ENCODE results near the gene STARD9. TPM values are rescaled to one million over a fixed set of nuclear protein-coding genes. Genes with fewer than 3 reads are reported as not detected.
A peak's percentile ranks its signal among the peaks of the same experiment; 100 is the strongest.

Gene STARD9
- total and polyA plus RNA-seq, 2 of the 13 experiments (the other 11 are each of a cell fraction or from before 2014, with no cell fraction given): 5.3 to 7.5 TPM

DNA sequence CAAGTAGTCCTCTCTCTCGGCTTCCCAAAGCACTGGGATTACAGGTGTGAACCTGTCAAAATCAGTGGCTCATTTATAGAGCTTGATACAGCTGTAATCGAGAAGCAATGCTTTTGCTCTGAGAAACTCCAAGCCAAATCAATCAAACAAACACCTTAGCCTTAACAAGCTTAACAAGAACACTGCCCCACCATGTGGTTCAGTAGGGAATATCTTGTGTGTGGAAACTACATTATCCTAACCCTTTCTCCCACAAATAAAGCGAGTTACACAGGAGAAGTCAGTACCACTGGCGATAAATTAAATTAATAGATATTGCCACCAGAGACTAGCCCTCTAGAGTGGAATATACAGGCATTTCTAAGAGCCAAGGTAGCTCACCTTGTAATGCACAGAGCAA lies 147.7 kb downstream of the STARD9 start:
- Histone ChIP-seq H3K4me3 (replicated peaks in 1 of 3; ENCODE audit: insufficient read depth in 1 of 3, low read depth in 2 of 3, low read length in 3 of 3) (no peak overlapping the region), H3K27ac (ENCODE audit: extremely low read length, insufficient read depth, low read length) (no peak overlapping the region), H3K27me3 (ENCODE audit: control insufficient read depth in 1 of 2, insufficient read depth in 2 of 2, low read length in 2 of 2) (no peaks in the 10 kb centered on the region), H3K9me3 (ENCODE audit: low read length) (no peaks in the 10 kb centered on the region), H3K9ac (ENCODE audit: insufficient read depth, low read depth, low read length) (no peak overlapping the region), H3K36me3 (replicated peaks in 1 of 2; ENCODE audit: control insufficient read depth in 1 of 2, insufficient read depth in 2 of 2, low read length in 2 of 2) (peaks cover 36 to 64% of the 10 kb centered on the region in 2 experiments), H4K20me1 (ENCODE audit: insufficient read depth, low read length) (no peaks in the 10 kb centered on the region), H3K4me1 (ENCODE audit: insufficient read depth, low read length) (peaks cover 6% of the 10 kb centered on the region; the same call in 1 of the 2 replicates), H3K79me2 (ENCODE audit: insufficient read depth, low read length) (no peaks in the 10 kb centered on the region), H2AFZ (ENCODE audit: low read length) (no peak overlapping the region), H3K4me2 (ENCODE audit: low read depth, low read length) (no peak overlapping the region)
- intact Hi-C loops (cut with micrococcal nuclease; ENCODE audit: unreplicated experiment) (no loop called here), in situ Hi-C loops (cut with HindIII; ENCODE audit: extremely low pct_ligation_motif_present, low pct_unique_long_range_greater_than_20kb) (loop anchor here (25.0 kb wide), 1 partner anchor 489 kb away; the partner anchor contains the start of gene EPB42)
- DNase-seq (ENCODE audit: low spot score) (peak; percentile 15), ATAC-seq (peak; percentile 24; the same call in 1 of the 3 replicates), FAIRE-seq (no peak)
- WGBS (ENCODE audit: low lambda C conversion rate): 88% methylated on average over 4 of the region's 4 CpGs
- ChIA-PET CTCF (ENCODE audit: low intra/inter-chr PET ratio, low total read pairs) (interaction anchor here (1.7 kb wide), 1 partner anchor 19 kb away, joined by 5 read pairs; no protein-coding TSS in a partner anchor), POLR2A (no interaction called here)
- no TSS peak for BruUV-seq (replicated peaks)
- TF ChIP-seq, protein P1, sequence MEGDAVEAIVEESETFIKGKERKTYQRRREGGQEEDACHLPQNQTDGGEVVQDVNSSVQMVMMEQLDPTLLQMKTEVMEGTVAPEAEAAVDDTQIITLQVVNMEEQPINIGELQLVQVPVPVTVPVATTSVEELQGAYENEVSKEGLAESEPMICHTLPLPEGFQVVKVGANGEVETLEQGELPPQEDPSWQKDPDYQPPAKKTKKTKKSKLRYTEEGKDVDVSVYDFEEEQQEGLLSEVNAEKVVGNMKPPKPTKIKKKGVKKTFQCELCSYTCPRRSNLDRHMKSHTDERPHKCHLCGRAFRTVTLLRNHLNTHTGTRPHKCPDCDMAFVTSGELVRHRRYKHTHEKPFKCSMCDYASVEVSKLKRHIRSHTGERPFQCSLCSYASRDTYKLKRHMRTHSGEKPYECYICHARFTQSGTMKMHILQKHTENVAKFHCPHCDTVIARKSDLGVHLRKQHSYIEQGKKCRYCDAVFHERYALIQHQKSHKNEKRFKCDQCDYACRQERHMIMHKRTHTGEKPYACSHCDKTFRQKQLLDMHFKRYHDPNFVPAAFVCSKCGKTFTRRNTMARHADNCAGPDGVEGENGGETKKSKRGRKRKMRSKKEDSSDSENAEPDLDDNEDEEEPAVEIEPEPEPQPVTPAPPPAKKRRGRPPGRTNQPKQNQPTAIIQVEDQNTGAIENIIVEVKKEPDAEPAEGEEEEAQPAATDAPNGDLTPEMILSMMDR (CRISPR knock-in tag; IDR thresholded peaks at IDR 0.05): peak; percentile 29; the same call in 1 of the 2 replicates
- TF ChIP-seq, protein P2, sequence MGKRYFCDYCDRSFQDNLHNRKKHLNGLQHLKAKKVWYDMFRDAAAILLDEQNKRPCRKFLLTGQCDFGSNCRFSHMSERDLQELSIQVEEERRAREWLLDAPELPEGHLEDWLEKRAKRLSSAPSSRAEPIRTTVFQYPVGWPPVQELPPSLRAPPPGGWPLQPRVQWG (CRISPR knock-in tag; IDR thresholded peaks at IDR 0.05; ENCODE audit: borderline replicate concordance, low read depth): no peak
- TF ChIP-seq, protein P3, sequence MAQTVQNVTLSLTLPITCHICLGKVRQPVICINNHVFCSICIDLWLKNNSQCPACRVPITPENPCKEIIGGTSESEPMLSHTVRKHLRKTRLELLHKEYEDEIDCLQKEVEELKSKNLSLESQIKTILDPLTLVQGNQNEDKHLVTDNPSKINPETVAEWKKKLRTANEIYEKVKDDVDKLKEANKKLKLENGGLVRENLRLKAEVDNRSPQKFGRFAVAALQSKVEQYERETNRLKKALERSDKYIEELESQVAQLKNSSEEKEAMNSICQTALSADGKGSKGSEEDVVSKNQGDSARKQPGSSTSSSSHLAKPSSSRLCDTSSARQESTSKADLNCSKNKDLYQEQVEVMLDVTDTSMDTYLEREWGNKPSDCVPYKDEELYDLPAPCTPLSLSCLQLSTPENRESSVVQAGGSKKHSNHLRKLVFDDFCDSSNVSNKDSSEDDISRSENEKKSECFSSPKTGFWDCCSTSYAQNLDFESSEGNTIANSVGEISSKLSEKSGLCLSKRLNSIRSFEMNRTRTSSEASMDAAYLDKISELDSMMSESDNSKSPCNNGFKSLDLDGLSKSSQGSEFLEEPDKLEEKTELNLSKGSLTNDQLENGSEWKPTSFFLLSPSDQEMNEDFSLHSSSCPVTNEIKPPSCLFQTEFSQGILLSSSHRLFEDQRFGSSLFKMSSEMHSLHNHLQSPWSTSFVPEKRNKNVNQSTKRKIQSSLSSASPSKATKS (CRISPR knock-in tag; IDR thresholded peaks at IDR 0.05): no peak
- TF ChIP-seq NR2F1 (CRISPR knock-in tag; IDR thresholded peaks at IDR 0.05): no peak
- no peak for TF ChIP-seq SMARCC2 (IDR thresholded peaks at IDR 0.05)
- TF ChIP-seq, protein P4, sequence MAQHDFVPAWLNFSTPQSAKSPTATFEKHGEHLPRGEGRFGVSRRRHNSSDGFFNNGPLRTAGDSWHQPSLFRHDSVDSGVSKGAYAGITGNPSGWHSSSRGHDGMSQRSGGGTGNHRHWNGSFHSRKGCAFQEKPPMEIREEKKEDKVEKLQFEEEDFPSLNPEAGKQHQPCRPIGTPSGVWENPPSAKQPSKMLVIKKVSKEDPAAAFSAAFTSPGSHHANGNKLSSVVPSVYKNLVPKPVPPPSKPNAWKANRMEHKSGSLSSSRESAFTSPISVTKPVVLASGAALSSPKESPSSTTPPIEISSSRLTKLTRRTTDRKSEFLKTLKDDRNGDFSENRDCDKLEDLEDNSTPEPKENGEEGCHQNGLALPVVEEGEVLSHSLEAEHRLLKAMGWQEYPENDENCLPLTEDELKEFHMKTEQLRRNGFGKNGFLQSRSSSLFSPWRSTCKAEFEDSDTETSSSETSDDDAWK (CRISPR knock-in tag; IDR thresholded peaks at IDR 0.05): no peak
- TF ChIP-seq POLR2AphosphoS5 (IDR thresholded peaks at IDR 0.05; ENCODE audit: low read depth, low read length): 0 out of 2 replicates have a peak, but pooled peaks have one; percentile 6
